GM18502 (cell line): ENCODE data around the gene EBF4.
"Not testable (repeated sequence)": the region's sequence is repeated elsewhere in the genome, so short reads cannot be mapped to it uniquely, and the experiment has no call there.

ENCODE experiments used
- ATAC-seq: cut with Tn5 transposase; IDR thresholded peaks from one replicate; pipeline ENCODE4 v1.9.1; 2021; ENCODE audit warnings: mild to moderate bottlenecking; ENCODE audit not compliant: unreplicated experiment, poor library complexity

The EBF4 gene

DNA sequence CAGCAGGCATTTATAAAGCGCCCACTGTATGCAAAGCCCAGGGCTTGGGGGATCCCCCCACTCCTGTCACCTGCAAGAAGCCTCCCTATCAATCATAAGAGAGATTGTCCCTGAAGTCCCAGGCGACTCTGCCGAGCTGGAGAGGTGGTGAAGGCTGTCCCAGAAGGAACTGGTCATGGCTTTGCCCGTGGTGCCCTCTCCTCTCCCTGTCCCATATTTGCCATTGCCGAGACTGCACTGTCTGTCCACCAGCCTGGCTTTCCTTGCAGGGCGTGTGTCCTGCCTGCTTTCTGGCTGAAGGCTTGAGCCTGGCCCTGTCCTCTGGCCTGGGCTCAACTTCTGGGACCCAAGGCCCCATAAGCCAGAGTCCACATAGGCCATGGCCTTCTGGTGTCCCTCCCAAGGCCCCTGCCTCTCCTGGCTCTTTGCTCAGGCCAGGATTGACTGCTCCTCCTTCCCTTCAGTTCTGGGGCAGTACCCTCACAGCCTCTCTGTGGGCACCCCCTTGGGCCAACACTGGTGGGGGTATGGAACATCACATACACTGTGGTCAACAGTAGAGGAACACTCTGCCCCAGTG is 61.0 kb downstream of the EBF4 start:
- ATAC-seq = no peak

DNA sequence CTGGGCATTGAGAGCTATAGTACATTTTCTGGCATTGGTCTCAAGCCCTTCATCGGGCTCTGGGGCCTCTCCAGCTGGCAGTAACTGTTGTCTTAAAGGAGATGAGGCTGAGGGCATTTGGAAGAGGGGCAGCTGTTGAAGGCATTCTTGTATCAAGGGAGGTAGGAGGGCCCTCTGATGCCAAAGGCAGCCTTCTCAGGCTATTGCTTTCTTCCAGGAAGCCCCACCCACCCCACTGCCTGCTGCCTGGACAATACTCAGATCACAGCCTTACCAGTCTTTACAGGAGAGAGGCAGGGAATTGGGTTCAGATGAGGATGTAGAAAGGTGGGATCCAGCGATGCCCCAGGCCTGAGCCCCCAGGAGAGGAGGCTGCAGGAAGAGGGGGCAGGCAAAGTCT is 61.8 kb downstream of the EBF4 start:
- no peak for ATAC-seq

DNA sequence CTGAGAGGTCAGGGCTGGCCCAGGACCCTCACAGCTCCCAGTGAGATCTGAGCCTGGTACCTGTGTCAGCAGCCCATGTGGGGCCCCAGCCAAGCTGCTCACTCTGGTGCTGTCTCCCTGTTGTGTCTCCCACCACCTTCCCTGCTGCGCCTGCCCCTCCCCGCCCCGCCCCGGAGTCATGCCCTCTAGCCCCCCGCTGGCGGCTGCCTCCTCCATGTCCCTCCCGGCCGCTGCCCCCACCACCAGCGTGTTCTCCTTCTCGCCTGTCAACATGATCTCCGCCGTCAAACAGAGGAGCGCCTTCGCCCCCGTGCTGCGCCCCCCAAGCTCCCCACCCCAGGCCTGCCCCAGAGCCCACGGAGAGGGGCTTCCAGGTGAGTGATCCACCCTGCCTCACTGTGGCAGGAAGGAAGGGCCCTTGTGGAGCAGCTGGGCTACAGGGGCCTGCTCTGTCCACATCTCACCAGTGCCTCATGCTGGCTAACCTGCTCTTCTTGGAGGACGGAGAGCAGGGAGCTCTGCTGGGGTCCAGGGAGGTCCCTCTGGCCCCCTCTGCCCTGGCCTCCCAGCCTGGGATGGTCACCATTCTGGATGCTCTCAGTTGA is 63.0 kb downstream of the EBF4 start:
- ATAC-seq = no peak

DNA sequence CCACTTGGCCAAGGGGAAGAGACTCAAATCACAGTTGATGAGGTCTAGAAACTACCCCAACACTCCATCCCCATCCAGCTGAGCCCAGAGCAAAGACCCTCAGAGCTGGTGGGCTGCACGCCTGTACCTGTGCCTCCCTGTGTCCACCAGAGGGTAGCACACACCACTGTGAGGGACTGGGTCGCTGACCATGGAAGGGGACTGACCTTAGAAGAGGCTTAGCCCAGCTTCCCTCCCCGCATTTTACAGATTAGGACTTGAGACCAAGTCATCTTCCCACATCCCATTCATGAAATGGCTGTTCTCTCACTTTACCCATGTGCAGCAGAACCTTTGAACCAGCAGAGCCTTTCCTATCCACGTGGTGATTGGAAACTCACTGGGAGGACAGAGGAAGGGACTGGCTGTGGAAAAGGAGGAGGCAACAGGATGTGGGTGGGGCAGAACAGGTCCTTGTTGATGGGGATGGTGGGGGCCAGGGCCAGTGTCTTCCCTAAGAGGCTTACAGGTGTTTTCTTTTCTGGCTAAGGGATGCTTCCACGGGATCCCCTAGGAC is 63.6 kb downstream of the EBF4 start:
- ATAC-seq = no peak

DNA sequence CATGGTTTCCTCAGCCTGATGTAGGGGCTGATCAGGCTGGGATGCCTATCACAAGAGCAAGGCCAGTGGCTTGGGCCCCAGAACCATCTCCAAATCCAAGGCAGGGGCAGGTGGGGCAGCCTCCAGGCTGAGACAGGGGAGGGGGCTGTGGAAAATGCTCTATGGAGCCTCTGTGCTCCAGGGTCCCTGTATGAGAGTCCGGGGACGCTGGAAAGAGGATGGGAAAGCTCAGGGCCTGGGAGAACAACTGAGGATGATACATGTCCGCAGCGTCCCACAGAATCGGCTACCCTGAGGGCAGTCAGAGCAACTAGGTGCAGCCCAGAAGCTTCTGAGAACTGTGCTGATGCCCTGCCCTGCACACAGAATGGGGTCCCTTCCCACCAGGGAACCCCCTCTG is 64.4 kb downstream of the EBF4 start:
- ATAC-seq = no peak

DNA sequence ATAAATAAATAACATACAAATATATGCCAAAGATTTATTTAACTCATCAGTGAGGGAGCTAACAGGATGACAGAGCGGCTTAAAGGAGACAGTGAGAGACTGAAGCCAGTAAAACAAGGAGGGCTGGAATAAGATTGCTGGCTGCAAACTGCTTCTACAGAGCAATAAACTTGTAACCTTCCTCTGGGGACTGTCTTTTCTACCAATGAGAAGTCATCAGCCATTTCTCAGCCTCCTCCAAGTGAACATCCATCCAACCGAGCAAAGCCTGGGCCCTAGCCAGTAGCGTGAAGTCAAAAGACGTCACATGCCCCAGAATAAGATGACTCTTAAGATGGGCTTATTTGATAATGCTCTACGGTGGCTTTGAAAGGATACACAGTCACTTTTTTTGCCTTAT is 65.4 kb downstream of the EBF4 start:
- no peak for ATAC-seq

DNA sequence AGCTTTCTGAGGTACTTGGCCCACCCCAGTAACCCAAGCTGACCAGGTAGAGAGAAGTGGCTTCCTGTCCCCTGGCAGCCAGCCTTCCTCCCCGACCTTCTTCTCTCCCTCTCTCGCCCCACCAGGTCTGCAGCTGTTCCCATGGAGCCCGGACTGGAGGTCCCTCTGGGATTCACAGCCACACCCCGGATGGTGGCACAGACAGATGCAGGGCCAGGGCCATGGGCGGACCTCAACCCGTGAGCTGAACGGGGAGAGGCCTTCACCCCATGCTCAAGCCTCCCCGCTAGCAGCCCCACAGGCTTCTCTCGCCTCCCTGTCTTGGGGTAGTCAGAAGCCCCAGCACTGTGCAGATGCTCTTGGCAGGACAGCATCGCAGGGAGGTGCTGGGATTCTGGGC is 66.6 kb downstream of the EBF4 start:
- ATAC-seq = no peak

DNA sequence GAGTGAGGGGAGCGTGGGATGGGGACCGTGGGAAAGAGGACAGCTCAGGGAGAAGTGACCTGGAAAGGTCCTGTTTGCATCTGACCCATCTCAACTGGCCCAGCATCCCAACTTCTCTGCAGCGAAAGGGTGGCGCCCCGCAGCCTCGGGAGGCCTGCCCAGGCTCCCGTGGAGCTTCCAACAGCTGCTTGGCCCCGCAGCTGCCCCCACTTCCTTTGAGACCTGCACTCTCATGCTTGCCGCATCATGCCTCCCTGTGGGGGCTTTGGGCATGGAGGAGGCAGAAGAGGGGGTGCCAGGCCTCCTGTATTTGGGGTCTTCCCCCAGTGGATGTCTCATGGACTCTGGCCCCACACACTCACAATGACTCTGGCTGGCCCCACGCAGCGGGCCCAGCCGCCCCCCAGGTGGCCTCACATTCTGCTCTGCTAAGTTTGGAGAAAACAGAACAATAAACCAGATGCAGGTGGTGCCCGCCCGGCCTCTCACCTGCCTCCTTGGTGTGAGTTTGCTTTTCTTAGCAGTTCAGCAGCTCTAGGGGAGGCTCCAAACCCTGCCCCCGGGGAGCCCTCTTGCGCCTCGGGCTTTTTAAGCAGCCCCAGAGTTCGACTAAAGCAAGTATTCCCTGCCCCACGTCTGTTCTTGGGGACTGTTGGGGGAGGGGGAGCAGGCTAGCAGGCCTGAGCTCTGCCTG is 67.2 kb downstream of the EBF4 start:
- ATAC-seq = no peak

DNA sequence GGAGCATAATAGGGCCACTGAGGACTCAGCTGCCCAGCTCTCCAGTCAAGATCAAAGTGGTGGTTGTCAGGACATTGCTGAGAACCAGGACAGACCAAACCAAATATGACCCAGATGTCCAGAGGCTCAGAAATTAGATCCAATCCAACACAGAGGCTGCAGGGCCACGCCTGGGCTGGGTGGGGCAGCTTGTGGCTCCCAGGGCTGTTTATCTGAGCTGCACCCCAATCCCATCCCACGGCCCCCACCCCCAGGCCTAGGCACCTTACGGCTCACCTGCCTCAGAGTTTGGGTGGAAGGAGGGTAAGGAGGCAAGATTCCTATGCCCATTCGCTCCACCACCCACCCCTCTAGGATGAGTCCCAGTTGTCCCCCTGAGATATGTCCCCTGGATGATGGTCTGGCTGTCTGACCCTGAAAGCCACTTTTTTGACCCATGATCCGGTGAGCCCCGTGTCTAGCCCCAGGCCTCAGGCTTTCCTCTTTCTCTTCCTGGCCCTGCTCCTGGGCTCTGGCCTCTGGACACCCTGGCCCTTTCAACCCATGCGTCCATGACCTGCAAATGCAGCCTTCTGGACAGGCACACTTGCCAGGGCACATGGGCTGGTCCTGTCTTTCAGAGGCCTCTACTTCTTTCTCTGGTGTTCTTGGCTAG is 67.8 kb downstream of the EBF4 start:
- ATAC-seq = no peak

DNA sequence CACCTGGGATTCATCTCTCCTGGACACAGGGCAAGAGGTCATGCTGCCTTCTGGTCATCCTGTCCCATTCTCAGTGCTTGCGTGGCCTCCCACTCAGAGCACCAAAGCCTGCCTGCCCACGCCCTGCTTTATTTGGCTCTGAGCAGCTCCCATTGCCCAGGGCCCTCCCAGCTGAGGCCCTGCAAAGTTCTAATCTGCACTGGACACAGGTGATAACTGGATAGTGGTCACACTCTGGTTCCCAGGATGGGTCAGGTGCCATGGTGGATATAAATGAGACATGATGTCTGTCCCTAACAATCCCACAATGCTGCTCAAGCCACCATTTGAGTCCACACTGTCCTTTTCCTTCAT is 68.3 kb downstream of the EBF4 start:
- no peak for ATAC-seq

DNA sequence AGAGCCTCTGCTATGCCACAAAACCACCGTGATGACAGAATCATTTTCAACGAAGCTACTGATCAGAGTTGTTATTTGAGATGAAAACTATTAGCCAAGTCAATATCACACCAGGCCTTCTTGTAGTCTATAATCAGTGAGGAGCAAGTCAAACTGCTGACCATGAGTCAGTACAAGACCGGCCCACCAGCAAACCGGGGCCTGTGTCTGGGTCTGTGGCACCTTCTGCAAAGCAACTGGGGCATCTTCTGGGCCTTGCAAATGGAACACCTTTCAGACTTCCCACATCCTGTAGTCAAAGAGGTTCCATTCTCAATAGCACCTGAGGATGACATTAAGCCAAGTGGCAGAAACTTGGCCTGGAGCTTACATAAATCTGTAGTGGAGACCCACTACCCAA is 69.3 kb downstream of the EBF4 start:
- ATAC-seq = no peak

DNA sequence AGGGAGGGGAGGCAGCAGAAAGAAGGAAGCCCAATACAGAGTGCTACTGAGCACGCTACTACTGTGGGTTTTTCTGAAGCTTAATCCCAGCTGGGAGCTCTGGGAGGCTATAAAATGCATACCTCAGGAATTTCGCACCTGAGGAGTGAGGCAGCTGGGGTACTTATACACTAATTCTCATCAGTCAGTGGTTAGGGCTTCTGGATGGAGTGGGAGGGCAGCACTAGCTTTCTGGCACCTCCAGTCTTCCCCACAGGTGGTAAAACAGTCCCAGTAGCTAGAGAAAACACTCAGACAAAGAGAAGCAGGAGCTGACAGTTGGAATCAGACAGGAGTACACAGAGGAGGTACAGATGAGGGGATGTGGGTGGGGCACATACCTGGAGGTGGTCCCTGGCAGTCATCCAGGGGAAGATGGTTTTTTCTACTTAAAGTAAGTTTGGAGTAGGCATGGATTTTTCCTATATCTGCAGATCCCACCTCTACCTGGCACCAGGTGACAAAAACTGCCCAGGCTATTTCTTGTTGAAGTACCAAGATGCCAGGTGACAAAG is 70.1 kb downstream of the EBF4 start:
- no peak for ATAC-seq

DNA sequence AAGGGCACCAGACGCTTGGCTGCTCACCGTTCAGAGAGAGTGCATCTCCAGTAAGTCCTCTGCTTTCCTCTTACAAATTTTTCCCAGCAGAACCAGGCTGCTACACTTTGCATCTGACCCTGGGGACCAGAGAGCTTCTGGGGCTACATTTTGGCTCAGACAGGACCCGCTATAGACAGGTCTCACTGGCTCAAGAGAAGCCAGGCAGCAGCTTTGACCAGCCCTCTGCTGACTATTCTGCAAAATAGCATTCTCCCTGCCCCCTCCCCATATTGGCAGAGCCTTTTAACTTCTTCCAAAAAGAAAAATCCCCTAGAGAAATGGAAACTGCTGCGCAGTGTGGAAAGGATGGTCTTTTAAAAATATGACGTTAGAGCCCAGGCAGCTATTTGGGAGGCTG is 70.6 kb downstream of the EBF4 start:
- ATAC-seq = no peak

DNA sequence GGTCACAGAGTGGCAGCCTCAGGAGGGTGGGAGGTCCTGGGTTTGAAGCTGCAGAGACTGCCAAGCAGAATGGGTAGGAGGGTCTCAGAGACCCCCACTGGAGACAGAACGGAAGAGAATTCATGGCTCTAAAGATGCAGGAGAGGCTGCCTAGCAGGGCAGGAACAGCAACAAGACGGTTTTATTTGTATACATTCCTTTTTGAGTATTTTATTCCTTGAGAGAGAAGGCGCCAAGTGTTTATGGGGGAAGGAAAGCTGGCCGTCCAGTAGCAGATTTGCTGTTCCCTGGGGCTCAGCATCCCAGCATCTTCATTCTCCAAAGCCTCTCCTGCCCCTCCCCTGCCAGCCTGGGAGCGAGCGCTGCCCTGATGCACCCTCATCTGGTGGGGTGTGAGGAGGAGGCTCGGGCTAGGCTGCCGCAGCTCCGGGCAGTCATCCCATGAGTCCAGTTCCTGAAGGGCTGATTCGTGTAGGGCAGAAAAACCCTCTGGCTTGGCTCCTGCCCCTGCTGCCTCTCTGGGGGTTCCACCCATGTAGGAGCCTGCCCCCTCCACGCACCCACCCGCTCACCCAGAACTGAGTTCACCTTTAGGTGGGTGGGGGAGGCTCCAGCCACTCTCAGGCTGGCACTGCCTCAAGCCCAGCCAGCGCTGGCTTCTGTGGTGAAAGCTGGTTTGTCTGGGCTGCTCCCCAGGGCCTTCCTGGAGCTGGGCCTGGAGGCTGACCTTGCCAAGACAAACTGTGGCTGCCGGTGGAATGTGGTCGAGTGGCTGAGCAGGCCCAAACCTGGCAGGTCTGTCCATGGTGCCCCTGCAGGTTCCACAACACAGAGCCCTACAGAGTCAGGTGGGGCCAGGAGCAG is 75.4 kb downstream of the EBF4 start:
- ATAC-seq = no peak

DNA sequence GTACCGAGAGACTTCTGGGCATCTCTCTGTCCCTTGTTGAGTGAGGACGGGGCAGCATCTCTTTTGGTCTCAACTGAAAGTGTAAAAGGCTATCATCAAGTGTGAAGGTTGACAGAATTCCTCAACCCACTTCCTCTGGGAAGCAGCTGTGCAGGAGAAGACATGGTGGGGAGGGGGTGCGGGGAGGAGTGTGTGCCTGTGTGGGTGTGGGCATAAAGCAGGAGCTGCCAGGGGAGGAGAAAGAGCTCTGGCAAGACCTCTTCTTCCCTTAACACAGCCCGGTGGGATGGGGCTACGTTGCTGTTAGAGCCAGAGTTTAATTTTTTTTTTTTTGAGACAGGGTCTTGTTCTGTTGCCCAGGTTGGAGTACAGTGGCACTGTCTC is 76.0 kb downstream of the EBF4 start:
- no peak for ATAC-seq

DNA sequence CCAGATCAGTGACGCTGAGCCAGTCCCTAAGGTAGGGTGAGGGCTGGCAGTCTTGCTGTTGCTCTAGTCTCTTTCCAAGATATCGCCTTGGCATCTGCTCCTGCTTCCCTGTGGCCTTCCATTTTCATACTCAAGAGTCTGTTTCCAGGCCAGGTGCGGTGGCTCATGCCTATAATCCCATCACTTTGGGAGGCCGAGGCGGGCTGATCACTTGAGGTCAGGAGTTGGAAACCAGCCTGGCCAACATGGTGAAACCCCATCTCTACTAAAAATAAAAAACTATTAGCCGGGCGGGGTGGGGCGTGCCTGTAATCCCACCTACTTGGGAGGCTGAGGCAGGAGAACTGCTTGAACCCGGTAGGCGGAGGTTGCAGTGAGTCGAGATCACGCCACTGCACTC is 77.5 kb downstream of the EBF4 start:
- ATAC-seq = not testable (repeated sequence)

DNA sequence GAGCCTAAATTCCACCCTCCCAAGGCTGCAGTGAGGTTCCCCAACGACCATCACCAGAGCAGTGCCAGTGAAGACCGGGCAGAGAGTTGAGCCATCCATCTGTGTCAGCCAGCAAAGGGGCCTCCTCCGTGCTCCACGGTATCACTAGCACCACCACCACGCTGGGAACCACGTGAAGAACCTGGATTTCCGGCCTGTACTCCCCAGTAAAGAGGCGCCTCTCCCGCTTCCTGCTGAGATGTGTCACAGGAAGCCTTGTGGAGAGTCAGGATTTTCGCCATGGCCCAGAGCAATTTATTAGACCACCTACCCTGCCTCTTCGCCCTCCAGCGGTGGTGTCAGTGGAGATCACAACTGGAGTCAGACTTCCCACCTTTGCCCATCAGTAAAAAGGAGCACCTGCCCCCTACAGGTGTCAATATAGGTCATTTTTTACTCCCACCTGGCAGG is 79.1 kb downstream of the EBF4 start:
- no peak for ATAC-seq

DNA sequence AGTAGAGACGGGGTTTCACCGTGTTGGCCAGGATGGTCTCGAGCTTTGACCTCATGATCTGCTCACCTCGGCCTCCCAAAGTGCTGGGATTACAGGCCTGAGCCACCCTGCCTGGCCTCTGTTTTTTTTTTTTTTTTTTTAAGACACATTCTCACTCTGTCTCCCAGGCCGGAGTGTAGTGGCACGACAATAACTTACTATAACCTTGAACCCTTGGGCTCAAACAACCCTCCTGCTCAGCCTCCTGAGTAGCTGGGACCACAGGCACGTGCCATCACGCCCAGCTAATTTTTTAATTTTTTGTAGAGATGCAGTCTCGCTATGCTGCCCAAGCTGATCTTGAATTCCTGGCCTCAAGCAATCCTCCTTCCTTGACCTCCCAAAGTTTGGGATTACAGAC is 81.2 kb downstream of the EBF4 start:
- no peak for ATAC-seq

DNA sequence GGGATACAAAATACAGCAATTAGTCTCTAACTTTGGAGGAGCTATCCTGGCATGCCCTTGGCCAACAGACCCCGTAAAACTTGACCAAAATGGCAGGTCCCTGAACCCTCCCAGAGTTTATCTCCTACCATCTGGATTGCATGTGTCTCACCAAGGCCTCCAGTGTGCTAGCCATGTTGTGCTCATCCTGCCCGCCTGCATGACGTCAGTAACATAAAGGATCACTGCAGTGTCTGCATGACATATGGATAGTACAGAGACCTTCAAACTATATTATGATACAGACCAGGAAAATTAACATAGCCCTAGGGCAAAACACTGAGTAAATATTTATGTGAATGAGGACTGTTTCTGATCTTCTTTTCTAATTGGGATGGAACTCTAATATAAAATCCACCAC is 82.6 kb downstream of the EBF4 start:
- no peak for ATAC-seq
